GM21381 (cell line): ENCODE data around the gene TJP3.
"Not testable (repeated sequence)": the region's sequence is repeated elsewhere in the genome, so short reads cannot be mapped to it uniquely, and the experiment has no call there.

Source experiments
- ATAC-seq: cut with Tn5 transposase; IDR thresholded peaks from one replicate; pipeline ENCODE4 v1.9.1; 2021; ENCODE audit warnings: mild to moderate bottlenecking, moderate library complexity; ENCODE audit not compliant: unreplicated experiment

The TJP3 gene, protein sequence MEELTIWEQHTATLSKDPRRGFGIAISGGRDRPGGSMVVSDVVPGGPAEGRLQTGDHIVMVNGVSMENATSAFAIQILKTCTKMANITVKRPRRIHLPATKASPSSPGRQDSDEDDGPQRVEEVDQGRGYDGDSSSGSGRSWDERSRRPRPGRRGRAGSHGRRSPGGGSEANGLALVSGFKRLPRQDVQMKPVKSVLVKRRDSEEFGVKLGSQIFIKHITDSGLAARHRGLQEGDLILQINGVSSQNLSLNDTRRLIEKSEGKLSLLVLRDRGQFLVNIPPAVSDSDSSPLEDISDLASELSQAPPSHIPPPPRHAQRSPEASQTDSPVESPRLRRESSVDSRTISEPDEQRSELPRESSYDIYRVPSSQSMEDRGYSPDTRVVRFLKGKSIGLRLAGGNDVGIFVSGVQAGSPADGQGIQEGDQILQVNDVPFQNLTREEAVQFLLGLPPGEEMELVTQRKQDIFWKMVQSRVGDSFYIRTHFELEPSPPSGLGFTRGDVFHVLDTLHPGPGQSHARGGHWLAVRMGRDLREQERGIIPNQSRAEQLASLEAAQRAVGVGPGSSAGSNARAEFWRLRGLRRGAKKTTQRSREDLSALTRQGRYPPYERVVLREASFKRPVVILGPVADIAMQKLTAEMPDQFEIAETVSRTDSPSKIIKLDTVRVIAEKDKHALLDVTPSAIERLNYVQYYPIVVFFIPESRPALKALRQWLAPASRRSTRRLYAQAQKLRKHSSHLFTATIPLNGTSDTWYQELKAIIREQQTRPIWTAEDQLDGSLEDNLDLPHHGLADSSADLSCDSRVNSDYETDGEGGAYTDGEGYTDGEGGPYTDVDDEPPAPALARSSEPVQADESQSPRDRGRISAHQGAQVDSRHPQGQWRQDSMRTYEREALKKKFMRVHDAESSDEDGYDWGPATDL

DNA sequence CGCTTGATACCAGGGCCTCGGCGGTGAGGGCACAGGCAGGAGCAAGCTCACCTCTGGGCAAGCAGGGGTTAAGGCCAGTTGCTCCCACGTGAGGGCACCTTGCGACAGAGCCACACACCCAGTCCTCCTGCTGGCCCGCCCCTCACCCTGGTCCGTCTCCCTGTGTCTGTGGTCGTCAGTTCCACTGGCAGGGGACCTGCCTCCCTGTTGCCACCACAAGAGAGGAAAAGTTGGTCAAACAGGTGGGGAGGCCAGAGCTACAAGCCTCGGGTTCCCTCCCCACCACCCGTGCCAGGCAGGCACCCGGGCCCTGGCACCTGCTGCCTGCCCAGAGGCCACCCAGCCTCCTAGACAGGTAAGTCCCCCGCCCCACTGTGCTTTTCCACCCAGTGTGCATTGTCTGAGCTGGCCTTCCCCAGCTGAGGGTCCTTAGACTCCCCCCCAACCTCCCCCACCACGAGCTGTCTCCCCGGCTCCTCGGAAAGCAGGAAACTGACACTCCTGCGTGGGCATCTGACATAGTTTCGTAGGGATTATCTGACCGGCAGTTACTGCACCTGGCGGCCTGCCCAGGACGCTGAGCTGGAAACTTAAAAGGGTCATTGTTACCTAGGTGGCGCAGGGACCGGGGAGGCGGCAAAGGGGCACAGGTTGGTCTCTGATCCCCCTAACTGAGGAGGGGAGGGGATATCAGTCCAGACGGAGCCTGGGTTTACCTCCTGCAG lies at the start of gene TJP3:
Gene TJP3 (plus strand): TSS at position 178 of the 725 bp plus-strand sequence. CDS start 20,049 bp downstream, outside the sequence.
- ATAC-seq, result no peak

DNA sequence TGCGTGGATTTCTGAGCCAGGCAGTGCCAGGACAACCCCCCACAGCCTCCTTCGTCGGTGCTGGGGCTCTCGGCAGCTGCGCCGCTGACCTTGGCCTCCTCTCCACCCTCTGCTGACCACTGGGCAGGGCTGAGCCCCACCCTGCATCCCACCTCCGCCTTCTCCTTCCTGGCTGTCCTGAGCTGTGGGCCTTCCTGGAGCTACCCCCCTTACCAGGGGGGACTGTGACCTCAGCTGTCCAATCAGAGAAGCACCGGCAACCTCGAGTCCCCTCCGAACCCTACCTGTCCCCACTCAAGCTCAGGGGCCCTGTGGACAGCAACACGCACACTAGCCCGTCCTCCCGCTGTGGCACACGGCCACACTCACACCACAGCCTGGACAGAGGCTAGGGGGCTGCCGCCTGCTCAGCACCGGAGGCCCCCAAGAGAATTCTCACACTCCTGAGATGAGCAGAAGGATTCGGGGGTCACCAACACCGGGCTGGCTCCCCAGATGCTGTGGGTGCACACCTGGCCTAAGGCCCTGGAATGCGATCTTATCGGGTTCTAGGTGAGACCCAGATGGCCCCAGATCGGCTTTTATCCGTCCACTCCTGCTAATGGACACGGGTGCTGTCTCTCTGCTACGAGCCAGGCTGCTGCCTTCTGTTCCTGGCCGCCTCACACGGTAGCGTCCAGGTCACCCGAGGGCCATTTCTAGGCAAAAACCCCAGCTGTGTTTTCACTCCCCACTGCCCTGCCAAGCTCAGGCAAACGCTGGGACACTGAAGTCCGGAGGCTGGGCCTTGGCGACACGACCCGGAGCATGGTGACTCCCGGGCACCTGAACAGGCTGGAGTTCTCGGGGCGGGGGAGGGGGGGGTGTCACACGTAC lies 49.1 kb upstream of the TJP3 start:
- ATAC-seq, result no peak

DNA sequence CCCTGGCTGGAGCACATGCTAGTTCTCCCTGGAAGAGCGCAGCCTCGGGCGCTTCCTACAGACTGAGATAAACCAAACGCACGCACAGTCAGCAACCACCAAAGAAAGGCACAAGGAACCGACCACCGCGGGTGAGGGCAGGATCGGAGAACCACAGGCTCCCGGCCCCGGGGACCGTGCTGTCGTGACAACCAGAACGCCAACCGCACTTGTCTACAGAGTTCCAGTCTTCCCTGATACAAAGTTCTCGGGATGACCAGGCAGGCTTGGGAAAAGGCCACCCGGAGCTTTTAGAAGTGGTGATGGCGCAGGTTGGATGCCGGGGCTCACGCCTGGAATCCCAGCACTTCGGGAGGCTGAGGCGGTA lies 48.5 kb upstream of the TJP3 start:
- ATAC-seq, result no peak

DNA sequence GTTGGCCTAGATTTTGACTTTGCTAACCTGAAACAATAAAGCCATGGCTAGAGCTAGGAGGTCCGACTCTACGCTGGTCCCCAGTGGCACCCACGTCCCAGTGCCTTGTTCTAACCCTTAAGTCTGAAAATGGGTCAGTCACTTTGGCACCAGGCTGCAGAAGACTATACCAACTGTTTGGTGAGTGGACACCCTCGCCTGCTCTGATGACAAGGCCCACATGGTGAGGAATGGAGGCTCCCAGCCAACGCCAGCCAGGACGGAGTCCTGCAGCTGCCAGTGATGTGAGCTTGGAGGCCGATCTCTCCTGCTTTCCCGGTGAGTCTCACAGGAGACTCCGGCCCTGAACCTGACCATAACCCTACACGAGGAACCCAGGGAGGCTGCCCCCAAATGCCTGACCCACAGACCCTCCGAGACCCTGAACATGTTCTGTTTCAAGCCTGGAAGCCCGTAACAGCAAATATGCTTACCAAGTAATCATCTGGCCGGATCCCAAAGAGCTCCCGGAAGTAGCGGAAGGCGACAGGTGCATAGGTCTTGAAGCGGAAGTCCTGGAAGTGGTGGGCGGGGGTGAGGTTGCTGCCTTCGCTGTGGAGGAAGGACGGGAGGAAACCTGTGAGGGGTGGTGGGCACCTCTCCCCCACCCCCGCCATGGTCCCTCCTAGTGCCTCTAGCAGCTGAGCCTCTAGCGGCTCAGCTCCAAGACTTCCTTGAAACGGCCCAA lies 47.5 kb upstream of the TJP3 start:
- ATAC-seq, result no peak

DNA sequence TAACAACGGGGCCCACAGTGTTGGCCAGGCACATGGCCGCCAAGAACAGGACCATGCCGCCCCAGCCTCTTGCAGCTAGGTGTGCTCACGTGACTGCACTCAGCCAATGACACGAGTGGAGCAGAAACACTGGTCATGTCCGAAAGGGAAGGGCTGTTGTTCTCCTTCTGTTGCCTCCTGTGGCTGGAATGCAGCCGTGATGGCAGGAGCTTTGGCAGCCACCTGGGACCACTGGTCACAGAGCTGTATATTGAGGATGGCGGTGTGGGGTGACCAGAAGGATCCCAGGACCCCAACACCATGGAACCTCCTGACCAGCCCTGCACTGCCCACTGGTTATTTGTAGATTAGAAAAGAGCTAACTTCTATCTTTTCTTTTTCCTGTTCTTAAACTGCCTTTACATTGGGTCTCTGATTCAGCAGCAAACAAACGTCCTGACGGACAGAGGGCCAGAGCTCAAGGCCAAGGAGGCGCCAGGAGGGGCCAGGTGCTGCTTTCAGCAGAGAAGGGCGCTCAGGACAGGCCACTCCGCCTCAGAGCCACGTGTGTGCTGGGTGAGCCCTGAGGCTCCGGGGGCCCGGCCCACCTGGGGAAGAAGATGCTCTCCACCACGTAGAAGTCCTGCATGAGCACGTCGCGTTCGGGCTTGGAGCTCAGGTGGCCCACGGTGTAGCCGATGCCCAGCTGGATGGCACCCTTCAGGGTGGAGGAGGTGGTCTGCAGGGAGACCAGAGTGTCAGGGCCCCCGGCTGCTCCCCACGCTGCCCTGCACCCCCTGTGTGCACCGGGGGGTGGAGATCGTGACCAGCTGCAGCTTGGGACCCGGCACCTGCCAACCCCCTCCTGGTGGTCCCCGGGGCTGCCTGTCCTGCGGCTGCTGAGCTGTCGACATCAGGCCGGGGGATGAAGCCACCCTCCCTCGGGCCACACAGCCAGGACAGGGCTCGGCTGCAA lies 46.6 kb upstream of the TJP3 start:
- ATAC-seq, result no peak

DNA sequence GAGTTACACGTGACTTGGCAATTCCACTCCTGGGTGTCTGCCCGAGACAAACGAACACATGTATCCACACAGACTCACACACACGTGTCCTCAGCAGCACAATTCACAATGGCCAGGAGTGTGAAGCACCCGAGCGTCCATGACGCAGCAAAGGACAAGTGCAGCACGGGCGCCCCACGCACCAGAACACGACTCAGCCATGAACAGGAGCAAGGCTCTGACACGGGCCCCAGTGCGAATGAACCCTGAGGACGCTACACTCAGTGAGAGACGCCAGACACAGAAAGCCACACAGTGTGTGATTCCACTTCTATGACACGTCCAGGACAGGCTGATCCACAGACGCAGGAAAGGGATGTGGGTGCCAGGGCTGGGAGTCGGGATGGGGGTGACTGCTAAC lies 44.3 kb upstream of the TJP3 start:
- ATAC-seq, result no peak

DNA sequence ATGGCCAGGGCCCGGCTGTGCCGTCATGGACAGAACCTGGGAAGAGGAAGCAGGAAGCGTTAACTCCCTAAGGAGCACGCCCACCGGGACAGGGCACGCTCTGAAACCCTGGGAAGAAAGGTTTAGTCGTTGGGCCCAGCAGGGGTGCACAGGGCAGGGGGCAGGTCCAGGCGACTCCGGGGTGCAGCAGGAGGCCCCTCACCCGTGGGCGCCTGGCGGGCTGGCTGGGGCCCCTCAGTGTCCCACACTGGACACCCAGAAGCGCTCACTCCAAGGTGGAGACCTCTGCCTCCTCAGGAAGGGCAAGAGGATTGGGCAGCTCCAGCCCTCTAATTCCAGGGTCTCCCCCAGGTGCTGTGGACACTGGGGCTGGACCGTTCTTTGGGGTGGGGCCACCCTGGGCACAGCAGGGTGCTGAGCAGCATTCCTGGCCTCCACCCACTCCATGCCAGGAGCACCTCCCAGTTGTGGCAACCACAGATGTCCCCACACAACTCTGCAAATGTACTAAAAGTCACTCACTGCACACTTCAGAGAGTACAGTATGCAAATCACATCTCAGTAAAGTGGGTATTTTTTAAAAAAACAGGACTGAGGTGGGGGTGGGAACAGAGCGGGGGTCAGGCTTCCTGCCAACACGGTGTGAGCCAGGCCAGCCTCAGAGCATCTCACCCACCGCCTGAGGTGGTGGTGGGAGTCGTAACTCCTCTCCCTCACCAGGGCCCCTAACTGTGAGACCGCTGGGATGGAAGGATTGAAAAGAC lies 43.1 kb upstream of the TJP3 start:
- no peak for ATAC-seq

DNA sequence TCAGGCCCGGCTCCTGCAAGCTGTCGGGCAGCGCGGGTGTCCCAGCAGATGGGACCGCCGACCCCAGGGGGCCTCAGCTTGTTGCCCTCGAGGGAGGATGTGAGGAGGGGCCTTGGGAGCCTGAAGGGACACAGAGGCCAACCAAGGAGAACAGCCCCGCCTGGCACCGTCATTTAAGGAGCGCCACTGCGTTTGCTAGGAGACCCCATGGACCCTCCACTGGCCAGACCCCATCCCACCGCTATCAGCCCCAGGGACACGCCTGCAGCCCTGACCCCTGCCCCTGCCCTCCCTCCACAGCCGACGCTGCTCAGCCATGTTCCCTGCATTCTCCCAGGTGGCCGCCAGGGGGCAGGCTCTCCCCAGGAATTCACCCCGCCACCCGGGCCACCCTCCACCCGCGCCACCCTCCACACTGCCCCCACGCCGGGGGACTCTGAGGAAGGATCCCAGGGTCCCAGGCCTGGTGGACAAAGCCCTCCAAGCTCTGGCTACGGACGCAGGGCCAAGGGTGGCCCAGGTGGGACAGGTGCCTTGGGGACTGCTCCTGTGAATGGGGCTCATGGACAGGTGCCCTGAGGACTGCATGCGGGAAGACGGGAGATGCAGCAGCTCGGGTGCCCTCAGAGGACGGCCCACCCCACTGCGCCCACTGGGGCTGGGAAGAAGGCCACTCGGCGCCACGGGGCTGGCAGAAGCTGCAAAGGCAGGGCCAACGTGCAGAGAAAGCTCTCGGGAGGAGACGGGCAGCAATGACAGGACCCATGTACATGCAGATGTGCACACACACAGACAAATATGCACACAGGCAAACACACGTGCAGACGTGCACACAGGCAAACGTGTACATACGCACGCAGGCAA lies 42.3 kb upstream of the TJP3 start:
- ATAC-seq, result no peak

DNA sequence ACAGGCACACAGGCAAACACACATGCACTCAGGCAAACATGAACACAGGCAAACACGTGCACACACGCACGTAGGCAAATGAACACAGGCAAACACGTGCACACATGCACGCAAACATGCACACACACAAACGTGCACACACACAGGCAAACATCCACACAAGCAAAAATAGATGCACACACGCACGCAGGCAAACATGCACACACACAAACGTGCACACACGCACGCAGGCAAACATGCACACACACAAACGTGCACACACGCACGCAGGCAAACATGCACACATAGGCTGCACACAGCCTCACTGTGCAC lies 41.7 kb upstream of the TJP3 start:
- not testable (repeated sequence) for ATAC-seq

DNA sequence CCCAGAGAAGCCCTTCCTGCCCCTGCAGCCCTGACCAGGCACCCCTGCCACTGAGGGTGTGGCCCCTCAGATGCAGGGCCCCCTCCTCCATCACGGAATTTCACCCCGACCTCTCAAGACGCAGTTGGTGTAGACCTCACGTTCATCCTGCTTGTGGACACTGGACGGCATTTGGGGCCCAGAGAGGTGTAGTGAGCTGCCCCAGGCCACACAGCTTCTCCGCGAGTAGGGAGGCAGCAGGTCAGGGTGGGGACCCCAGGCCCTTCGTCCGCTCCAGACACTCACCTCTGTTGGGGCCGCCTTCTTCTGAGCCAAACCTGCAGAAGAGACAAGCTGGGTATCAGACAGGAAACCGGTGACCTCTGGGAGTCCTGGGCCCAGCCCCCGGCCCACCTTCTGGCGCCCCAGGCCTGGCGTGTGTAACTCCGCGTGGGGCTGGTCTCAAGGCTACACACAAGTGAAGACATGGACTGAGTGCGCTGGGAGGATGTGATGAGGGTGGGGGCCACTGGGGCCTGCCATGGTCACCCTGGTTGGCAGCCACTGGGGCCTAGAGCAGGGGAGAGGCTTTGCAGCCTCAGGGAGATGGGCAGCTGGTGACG lies 41.0 kb upstream of the TJP3 start:
- no peak for ATAC-seq

DNA sequence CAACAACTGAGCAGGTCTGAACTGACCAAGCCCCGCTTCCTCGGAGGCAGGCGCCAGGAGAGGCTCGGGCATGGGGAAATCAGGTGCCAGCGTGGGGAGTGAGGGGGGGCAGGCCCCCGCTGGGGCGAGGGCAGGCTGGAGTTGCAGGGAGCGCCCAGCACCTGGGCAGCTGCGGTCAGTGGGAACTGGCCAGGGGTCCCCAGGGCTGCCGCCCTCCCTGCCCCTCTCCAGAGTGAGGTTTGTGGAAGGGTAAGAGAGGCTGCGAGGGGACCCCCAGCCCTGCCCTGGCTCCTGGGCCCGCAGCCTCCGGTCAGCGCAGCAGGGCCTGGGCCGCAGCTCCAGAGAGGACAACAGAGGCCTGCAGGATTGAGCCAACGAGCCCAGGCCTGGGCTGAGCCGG lies 40.4 kb upstream of the TJP3 start:
- no peak for ATAC-seq

DNA sequence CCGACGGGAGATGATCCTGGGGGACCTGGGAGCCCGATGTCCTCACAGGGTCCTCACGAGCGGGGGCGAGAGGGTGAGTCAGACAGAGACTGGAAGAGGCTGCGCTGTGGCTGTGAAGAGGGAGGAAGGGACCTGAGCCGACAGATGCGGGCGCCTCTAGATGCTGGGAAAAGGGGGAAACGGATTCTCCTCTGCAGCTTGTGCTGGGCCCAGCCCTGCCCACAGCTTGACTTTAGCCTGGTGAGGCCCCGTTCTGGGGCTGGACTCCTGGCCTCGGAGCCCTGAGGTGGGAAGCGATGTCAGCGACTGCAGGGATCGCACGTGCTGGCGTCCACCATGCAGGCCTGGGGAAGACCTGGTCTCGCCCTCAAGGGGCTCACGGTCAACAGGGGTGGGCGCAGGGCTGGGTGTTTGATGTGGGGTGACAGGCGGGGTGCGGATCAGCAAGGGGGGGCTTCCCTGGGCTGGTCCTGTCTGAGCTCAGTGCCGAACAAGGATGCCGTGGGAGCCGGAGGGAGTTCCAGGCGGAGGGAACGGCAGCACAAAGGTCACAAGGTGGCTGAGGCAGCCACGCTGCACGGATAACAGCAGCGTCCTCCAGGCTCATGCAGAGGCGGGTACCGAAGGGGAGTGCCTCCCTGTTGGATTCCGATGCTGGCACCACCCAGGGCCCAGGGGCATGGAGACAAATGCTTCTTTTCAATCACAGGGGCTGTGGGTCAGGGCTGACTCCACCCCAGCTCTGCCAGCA lies 39.7 kb upstream of the TJP3 start:
- no peak for ATAC-seq

DNA sequence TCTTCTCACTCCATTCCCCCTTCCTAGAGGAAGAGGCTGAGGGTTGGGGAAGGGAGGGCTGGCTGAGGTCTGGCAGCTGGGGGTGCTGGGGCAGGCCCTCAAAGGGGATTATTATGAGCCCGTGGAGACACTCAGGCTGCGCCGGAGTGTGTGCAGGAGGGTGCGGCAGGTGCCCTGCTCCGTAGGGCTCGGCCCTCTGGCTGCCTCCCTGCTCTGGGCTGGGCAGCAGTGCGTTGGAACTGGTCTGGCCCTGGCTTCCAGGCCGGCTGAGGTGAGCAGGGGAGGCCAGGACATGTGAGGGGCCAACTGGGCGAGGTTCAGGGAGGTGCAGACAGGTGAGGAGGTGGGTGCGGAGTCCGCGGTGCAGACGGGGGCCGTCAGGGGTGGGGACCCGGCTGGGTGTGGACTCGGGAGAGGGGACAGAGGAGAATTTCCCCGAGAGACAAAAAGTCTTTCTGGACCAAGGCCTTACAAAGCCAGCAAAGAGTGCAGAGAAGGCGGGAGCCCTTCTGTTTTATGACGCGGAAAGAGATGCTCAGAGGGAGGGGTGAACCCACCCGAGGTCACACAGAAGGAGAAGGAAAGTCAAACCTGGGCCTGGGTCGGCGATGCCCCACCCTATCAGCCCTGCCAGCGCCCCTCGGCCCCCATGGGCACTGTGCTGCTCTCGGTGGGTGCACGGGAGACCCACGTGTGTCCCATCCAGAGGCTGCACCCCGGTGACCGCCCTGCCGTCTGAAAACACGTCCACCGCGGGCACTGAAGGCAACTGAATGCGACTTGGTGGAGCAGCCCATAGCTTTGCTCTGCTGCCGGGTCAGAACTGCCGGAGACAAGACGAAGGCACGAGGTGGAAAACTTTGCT lies 38.9 kb upstream of the TJP3 start:
- ATAC-seq, result no peak

DNA sequence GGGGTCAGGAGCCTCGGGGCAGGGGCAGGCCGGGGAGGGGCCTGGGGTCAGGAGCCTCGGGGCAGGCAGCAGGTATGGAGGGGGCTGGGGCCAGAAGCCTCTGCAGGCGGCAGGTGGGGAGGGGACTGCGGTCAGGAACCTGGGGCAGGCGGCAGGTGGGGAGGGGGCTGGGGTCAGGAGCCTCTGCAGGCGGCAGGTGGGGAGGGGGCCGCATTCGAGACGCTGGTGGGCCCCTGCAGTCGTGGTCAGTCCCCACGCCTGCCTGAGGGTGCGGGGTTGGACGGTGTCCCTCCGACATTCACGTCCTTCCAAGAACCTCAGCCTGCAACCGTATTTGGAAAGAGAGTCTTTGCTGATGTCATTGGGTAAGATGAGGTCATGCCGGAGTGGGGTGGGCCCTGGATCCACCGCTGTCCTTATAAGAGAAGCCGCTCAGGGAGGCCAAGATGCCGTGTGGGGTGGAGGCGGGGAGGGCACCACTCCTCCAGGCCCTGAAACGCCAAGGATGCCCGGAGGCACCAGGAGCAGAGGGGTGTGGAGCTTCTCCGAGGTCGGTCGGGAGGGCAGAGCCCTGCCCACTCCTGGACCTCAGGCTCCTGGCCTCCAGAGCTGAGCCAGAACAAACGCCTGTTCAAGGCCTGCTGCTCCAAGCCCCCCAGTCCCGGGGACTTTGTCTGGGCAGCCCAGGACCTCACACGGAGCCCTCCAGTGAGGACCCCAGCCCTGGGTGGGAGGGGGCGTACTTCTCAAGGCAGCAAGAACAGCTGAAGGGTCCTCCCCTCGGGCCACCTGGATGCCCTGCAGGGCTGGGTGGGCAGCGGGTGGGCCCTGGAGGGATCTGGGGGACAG lies 38.0 kb upstream of the TJP3 start:
- ATAC-seq, result no peak
